Endodermal cell (in vitro differentiated cells): Measurements from ENCODE around the gene HMCES. TPM values are rescaled to one million over a fixed set of nuclear protein-coding genes. Genes with fewer than 3 reads are reported as not detected.

Experiments used
- DNase-seq: peaks from one replicate; pipeline ENCODE4 v3.0.0-alpha.2; 2017
- H3K27ac ChIP-seq: 2 replicates; pipeline ENCODE4 v1.5.1; 2013; ENCODE audit warnings: mild to moderate bottlenecking, low read depth, low read length, moderate library complexity
- H3K27me3 ChIP-seq: 2 replicates; pipeline ENCODE4 v1.6.1; 2013; ENCODE audit warnings: mild to moderate bottlenecking, low read length, moderate library complexity; ENCODE audit not compliant: insufficient read depth, control insufficient read depth, poor library complexity, severe bottlenecking
- H3K36me3 ChIP-seq: 2 replicates; pipeline ENCODE4 v1.7.0; 2013; ENCODE audit warnings: mild to moderate bottlenecking, low read length, moderate library complexity; ENCODE audit not compliant: control insufficient read depth, insufficient read depth
- H3K4me1 ChIP-seq: one replicate; pipeline ENCODE4 v1.7.0; 2013; ENCODE audit warnings: low read length; ENCODE audit not compliant: control insufficient read depth, insufficient read depth
- H3K4me3 ChIP-seq: 2 replicates; pipeline ENCODE4 v1.5.1; 2013; ENCODE audit warnings: mild to moderate bottlenecking, low read length, moderate library complexity
- H3K9ac ChIP-seq: 2 replicates; pipeline ENCODE4 v1.6.1; 2013; ENCODE audit warnings: mild to moderate bottlenecking, low read length, moderate library complexity; ENCODE audit not compliant: poor library complexity, severe bottlenecking; ENCODE audit errors: extremely low read depth
- H3K9me3 ChIP-seq: 2 replicates; pipeline ENCODE4 v1.6.1; 2013; ENCODE audit warnings: mild to moderate bottlenecking, low read length, moderate library complexity; ENCODE audit not compliant: control insufficient read depth
- H3K27ac Mint-ChIP-seq: 2 replicates; pipeline ENCODE4 v1.8.0; 2020; ENCODE audit warnings: mixed read lengths
- H3K27me3 Mint-ChIP-seq: 2 replicates; pipeline ENCODE4 v1.8.0; 2021; ENCODE audit warnings: mild to moderate bottlenecking, mixed read lengths; ENCODE audit not compliant: insufficient read depth
- H3K36me3 Mint-ChIP-seq: 2 replicates; pipeline ENCODE4 v1.8.0; 2020; ENCODE audit warnings: low read depth, mixed read lengths
- H3K4me1 Mint-ChIP-seq: 2 replicates; pipeline ENCODE4 v1.8.0; 2020; ENCODE audit warnings: mixed read lengths
- H3K4me3 Mint-ChIP-seq: 2 replicates; pipeline ENCODE4 v1.8.0; 2020; ENCODE audit warnings: mild to moderate bottlenecking, moderate library complexity, mixed read lengths
- H3K9me3 Mint-ChIP-seq: 2 replicates; pipeline ENCODE4 v1.8.0; 2020; ENCODE audit warnings: mild to moderate bottlenecking, mixed read lengths
- CTCF ChIP-seq: fragments of 200-600 bp; sonication (generic); conservative IDR thresholded peaks from 2 replicates; pipeline ENCODE4 v1.5.0; 2021; ENCODE audit warnings: antibody characterized with exemption, mild to moderate bottlenecking
- WGBS, 2 experiments: methylation state at CpG; one replicate each; pipeline versions ENCODE4 v1.1.5 to v1.1.7; 2013; ENCODE audit warnings: missing lambda C conversion rate in 2 of 2, mixed read lengths in 1 of 2; ENCODE audit not compliant: insufficient coverage in 1 of 2, insufficient read length in 1 of 2; 5-methylcytosine and 5-hydroxymethylcytosine counted together
- total RNA-seq, 2 donors: library from RNA; stranded (reverse); fragmentation: NEBNext Ultra II Directional in 1 of 2; extraction: Animal tissue kit (Norgen Biotek cat#: 25700) in 1 of 2; gene quantifications; 2 replicates in 1 of 2; 3 replicates in 1 of 2; pipeline ENCODE4 v1.2.1, GENCODE V29; 2021

The HMCES gene
- total RNA-seq, 2 donors from 2014 or later, result 42.9 to 46.9 TPM

DNA sequence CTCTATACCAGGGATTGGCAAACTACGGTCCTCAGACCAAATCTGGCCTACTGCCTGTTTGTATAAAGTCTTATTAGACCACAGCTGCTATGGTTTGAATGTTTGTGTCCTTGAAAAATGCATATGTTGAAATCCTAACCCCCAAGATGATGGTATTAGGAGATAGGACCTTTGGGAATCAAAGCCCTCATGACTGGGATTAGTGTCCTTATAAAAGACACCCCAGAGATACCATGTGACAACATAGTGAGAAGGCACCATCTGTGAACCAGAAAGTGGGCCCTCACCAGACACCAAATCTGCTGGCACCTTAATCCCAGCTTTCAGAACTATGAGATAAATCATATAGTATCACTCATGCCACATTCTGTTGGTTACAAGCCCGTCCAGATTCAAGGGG, 7.4 kb downstream of the HMCES start:
- Histone ChIP-seq H3K9ac (no peak overlapping the region), H3K9me3 (no peaks in the 10 kb centered on the region), H3K27ac (no peak overlapping the region), H3K36me3 (peaks cover 46% of the 10 kb centered on the region), H3K27me3 (no peaks in the 10 kb centered on the region), H3K4me3 (no peak overlapping the region), H3K4me1 (no peaks in the 10 kb centered on the region)
- H3K27ac Mint-ChIP-seq, result no peak overlapping the region
- H3K4me3 Mint-ChIP-seq, result no peak overlapping the region
- no peak for DNase-seq
- no peaks in the 10 kb centered on the region for H3K27me3 Mint-ChIP-seq
- no peak for TF ChIP-seq CTCF
- no peaks in the 10 kb centered on the region for H3K9me3 Mint-ChIP-seq
- 89 to 95% methylated on average over 1 to 2 of the region's 2 CpGs for WGBS, 2 experiments
- no peaks in the 10 kb centered on the region for H3K4me1 Mint-ChIP-seq
- H3K36me3 Mint-ChIP-seq, result peaks cover 22% of the 10 kb centered on the region

- no peaks in the 10 kb centered on the region for H3K9me3 Mint-ChIP-seq
Measured at GRCh38 chr3:129288446-129288845, 9.8 kb downstream of the HMCES start.

DNA sequence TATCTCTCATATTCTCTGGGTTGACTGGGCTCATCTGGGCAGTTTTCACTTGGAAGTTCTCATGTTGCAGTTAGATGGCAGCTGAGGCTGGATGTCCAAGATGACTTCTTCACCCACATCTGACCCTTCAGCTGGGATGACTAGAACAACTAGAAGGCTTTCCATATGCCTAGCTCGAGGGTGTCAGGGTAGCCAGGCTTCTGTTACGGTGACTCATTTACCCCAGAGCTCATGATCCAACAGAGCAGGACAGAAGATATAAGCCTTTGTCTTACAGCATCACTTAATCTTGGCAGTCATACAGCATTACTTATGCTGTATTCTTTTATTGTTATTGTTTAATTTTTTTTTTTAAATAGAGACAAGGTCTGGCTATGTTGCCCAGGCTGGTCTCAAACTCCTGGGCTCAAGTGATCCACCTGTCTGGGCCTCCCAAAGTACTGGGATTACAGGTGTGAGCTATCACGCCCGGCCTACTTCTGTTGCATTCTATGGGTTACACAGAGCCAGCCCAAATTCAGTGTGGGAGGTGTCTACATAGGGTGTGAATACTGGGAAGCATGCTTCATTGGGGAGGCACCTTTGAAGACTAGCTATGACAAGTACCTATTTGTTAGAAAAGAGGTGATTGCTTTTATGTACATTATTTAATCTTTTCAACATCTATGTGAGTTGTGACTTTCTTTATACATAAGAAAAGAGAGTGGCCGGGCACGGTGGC, 10.7 kb downstream of the HMCES start:
- no peaks in the 10 kb centered on the region for H3K4me1 Mint-ChIP-seq
- H3K27me3 Mint-ChIP-seq, result no peaks in the 10 kb centered on the region
- WGBS, 2 experiments, result 90 to 97% methylated on average over 3 to 6 of the region's 6 CpGs
- H3K4me3 ChIP-seq, result no peak overlapping the region
- no peak overlapping the region for H3K4me3 Mint-ChIP-seq
- H3K9me3 ChIP-seq, result no peaks in the 10 kb centered on the region
- H3K27ac ChIP-seq, result no peak overlapping the region
- H3K27me3 ChIP-seq, result no peaks in the 10 kb centered on the region
- H3K36me3 ChIP-seq, result peaks cover 60% of the 10 kb centered on the region
- no peak overlapping the region for H3K27ac Mint-ChIP-seq
- H3K4me1 ChIP-seq, result no peaks in the 10 kb centered on the region
- peaks cover 36% of the 10 kb centered on the region for H3K36me3 Mint-ChIP-seq
- DNase-seq, result no peak
- H3K9me3 Mint-ChIP-seq, result no peaks in the 10 kb centered on the region
- no peak for TF ChIP-seq CTCF
- H3K9ac ChIP-seq, result no peak overlapping the region

More at GRCh38 chr3:129288446-129288845, 9.8 kb downstream of the HMCES start:
- Mint-ChIP-seq H3K27me3 (no peaks in the 10 kb centered on the region), H3K36me3 (peaks cover 31% of the 10 kb centered on the region), H3K4me3 (no peak overlapping the region), H3K27ac (no peak overlapping the region), H3K4me1 (no peaks in the 10 kb centered on the region)
- Histone ChIP-seq H3K9me3 (no peaks in the 10 kb centered on the region), H3K4me1 (no peaks in the 10 kb centered on the region), H3K4me3 (no peak overlapping the region), H3K27ac (no peak overlapping the region), H3K9ac (no peak overlapping the region), H3K27me3 (no peaks in the 10 kb centered on the region), H3K36me3 (peaks cover 54% of the 10 kb centered on the region)
- no peak for DNase-seq
- 93% methylated on average over 2 of the region's 3 CpGs; no CpG with 5 or more reads in 1 of the 2 experiments for WGBS, 2 experiments
- TF ChIP-seq CTCF, result no peak
